ENCODE results near the gene NFIB. TPM values are rescaled to one million over a fixed set of nuclear protein-coding genes. Genes with fewer than 3 reads are reported as not detected.

NFIB gene
- total and polyA plus RNA-seq, 2 of the 8 experiments (the other 6 are each of a cell fraction or from before 2014, with no cell fraction given): 2.6 to 13.1 TPM

DNA sequence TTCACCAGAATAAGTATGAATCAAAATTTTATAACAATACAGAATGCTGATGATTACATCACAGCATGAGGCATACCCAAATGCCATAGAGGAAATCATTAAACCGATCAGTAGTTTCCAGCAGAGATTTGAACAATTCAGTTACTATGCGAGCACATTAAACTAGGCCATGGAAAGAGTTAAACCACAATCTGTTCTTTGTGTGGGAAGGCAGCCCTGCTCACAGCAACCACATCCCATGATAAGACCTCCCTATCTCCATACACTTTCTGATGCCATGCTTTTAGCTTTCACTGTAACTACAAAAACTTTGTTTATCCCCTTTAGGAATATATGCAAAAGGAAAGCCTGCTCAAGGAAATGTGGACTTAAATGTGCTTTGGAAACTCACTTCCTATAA, 4.5 kb downstream of the NFIB start:
- Histone ChIP-seq H2BK20ac (ENCODE audit: low read length) (no peak overlapping the region), H3K14ac (ENCODE audit: insufficient read length) (no peak overlapping the region), H2BK12ac (ENCODE audit: low read depth, low read length) (no peak overlapping the region), H4K20me1 (replicated peaks in 1 of 2; ENCODE audit: control insufficient read depth in 1 of 2, insufficient read depth in 2 of 2, low read length in 2 of 2) (no peaks in the 10 kb centered on the region), H3K36me3 (ENCODE audit: control insufficient read depth in 2 of 4, insufficient read depth in 4 of 4, low read length in 3 of 4) (peaks cover 0 to 12% (median 1%) of the 10 kb centered on the region in 4 experiments; a peak in 3 of 8 replicates), H2BK5ac (ENCODE audit: low read depth, low read length) (no peak overlapping the region), H2AFZ (ENCODE audit: low read length) (no peak overlapping the region), H3K23me2 (ENCODE audit: low read depth, low read length) (peaks cover 5% of the 10 kb centered on the region; the same call in 1 of the 2 replicates), H3K79me2 (ENCODE audit: control insufficient read depth in 1 of 2, insufficient read depth in 2 of 2, low read length in 2 of 2) (peaks cover 0 to 44% of the 10 kb centered on the region in 2 experiments; a peak in 3 of 4 replicates), H3K18ac (ENCODE audit: extremely low read depth, low read length) (no peak overlapping the region), H3K9me3 (ENCODE audit: insufficient read depth in 2 of 2, low read depth in 1 of 2, low read length in 1 of 2) (no peaks in the 10 kb centered on the region), H2BK120ac (replicated peaks; ENCODE audit: low read depth, low read length) (no peak overlapping the region), H3K56ac (replicated peaks; ENCODE audit: insufficient read length, low read depth, low read length) (no peak overlapping the region), H3K4ac (replicated peaks; ENCODE audit: insufficient read length, low read depth, low read length) (no peak overlapping the region), H4K91ac (replicated peaks; ENCODE audit: insufficient read length, low read length) (no peak overlapping the region), H3K4me3 (ENCODE audit: extremely low read depth in 1 of 4, insufficient read depth in 2 of 4, low read depth in 3 of 4, low read length in 4 of 4) (no peak overlapping the region), H3K23ac (ENCODE audit: insufficient read length) (no peak overlapping the region), H4K5ac (ENCODE audit: insufficient read length, low read depth, low read length) (no peak overlapping the region), H3K9ac (replicated peaks in 1 of 4; ENCODE audit: extremely low read depth in 1 of 4, low read depth in 3 of 4, low read length in 3 of 4) (no peak overlapping the region), H3K4me2 (ENCODE audit: insufficient read depth in 1 of 2, low read depth in 2 of 2, low read length in 2 of 2) (no peak overlapping the region), H3K79me1 (ENCODE audit: low read depth, low read length) (no peaks in the 10 kb centered on the region), H4K8ac (ENCODE audit: extremely low read depth, insufficient read depth, low read length) (no peak overlapping the region), H2AK5ac (ENCODE audit: low read depth, low read length) (no peak overlapping the region), H3K27ac (ENCODE audit: low read depth, low read length) (no peak overlapping the region), H3K4me1 (replicated peaks in 1 of 4; ENCODE audit: control insufficient read depth in 3 of 4, insufficient read depth in 4 of 4, low read length in 3 of 4) (peaks cover 0 to 7% (median 2%) of the 10 kb centered on the region in 4 experiments; a peak in 1 of 7 replicates), H3K27me3 (replicated peaks in 1 of 4; ENCODE audit: control insufficient read depth in 3 of 4, extremely low read depth in 1 of 4, insufficient read depth in 3 of 4, low read length in 3 of 4) (peaks cover 0 to 5% (median 0%) of the 10 kb centered on the region in 4 experiments; a peak in 3 of 7 replicates), H2BK15ac (ENCODE audit: low read length) (no peak overlapping the region)
- 65% methylated on average over 2 of the region's 2 CpGs; no CpG with 5 or more reads in 1 of the 2 experiments for WGBS, 2 experiments (ENCODE audit: extremely low coverage in 1 of 2, insufficient coverage in 1 of 2, insufficient read length in 1 of 2, insufficient replicate concordance in 2 of 2, low coverage in 1 of 2, low lambda C conversion rate in 2 of 2, missing lambda C conversion rate in 1 of 2)
- ChIA-PET CTCF (ENCODE audit: partially characterized antibody) (interaction anchor here (1.4 to 3.3 kb wide), 2 partner anchors 10 to 44 kb away, joined by 4 to 14 read pairs; no protein-coding TSS in a partner anchor), POLR2A (ENCODE audit: partially characterized antibody) (interaction anchor here (1.5 kb wide), 1 partner anchor 36 kb away, joined by 3 read pairs; no protein-coding TSS in a partner anchor)
- no peak for FAIRE-seq
- no peak for DNase-seq (ENCODE audit: low read depth in 1 of 2, low spot score in 2 of 2)
- no peak for TF ChIP-seq BCL11A (IDR thresholded peaks at IDR 0.05; ENCODE audit: low read depth in 2 of 2, low read length in 2 of 2)
- TF ChIP-seq EP300 (IDR thresholded peaks at IDR 0.05; ENCODE audit: borderline replicate concordance in 1 of 2, low read depth in 2 of 2, low read length in 2 of 2): no peak
- no peak for TF ChIP-seq HDAC6 (IDR thresholded peaks at IDR 0.05; ENCODE audit: low read depth, low read length)
- TF ChIP-seq TBP (IDR thresholded peaks at IDR 0.05; ENCODE audit: low read depth, low read length): no peak
- no peak for TF ChIP-seq CHD2 (IDR thresholded peaks at IDR 0.05; ENCODE audit: low read length)
- no peak for TF ChIP-seq EZH2 (IDR thresholded peaks at IDR 0.05; ENCODE audit: low read depth, low read length, severe bottlenecking)
- TF ChIP-seq CEBPB (IDR thresholded peaks at IDR 0.05; ENCODE audit: low read depth, low read length): no peak
- TF ChIP-seq, protein P1, sequence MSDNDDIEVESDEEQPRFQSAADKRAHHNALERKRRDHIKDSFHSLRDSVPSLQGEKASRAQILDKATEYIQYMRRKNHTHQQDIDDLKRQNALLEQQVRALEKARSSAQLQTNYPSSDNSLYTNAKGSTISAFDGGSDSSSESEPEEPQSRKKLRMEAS (IDR thresholded peaks at IDR 0.05): no peak
- no peak for TF ChIP-seq RFX5 (IDR thresholded peaks at IDR 0.05; ENCODE audit: borderline replicate concordance, low read depth, low read length)
- no peak for TF ChIP-seq ASH2L (IDR thresholded peaks at IDR 0.05; ENCODE audit: low read length)
- TF ChIP-seq, protein P2, sequence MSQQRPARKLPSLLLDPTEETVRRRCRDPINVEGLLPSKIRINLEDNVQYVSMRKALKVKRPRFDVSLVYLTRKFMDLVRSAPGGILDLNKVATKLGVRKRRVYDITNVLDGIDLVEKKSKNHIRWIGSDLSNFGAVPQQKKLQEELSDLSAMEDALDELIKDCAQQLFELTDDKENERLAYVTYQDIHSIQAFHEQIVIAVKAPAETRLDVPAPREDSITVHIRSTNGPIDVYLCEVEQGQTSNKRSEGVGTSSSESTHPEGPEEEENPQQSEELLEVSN (IDR thresholded peaks at IDR 0.05): no peak
- no peak for TF ChIP-seq SP2 (IDR thresholded peaks at IDR 0.05; ENCODE audit: low read length)
- no peak for TF ChIP-seq CHD1 (IDR thresholded peaks at IDR 0.05; ENCODE audit: low read depth, low read length)
